CD14-positive monocyte (primary cell): ENCODE results near the gene CST3. TPM values are rescaled to one million over a fixed set of nuclear protein-coding genes. Genes with fewer than 3 reads are reported as not detected.

ENCODE experiments used
- DNase-seq, 3 donors: peaks; one replicate each; pipeline ENCODE4 v3.0.0-alpha.2; 2011 to 2022
- H2AFZ ChIP-seq: 2 replicates; pipeline ENCODE4 v1.6.0; 2012; ENCODE audit warnings: mild to moderate bottlenecking, low read depth, low read length, inconsistent platforms; ENCODE audit not compliant: insufficient read depth, poor library complexity, severe bottlenecking
- H3K27ac ChIP-seq, 2 donors: 1 replicate in 1 of 2; 2 replicates in 1 of 2; pipeline ENCODE4 v1.5.1; 2012 to 2013; ENCODE audit warnings: low read length in 2 of 2, control low read depth in 1 of 2, inconsistent platforms in 1 of 2, low read depth in 1 of 2, mild to moderate bottlenecking in 1 of 2
- H3K27me3 ChIP-seq, 2 donors: one replicate each; pipeline versions ENCODE4 v1.6.0 to v1.6.1; 2011 to 2013; ENCODE audit warnings: low read length in 2 of 2; ENCODE audit not compliant: control insufficient read depth in 2 of 2, insufficient read depth in 2 of 2
- H3K36me3 ChIP-seq, 2 donors: replicated peaks in 1 of 2; 1 replicate in 1 of 2; 2 replicates in 1 of 2; pipeline versions ENCODE4 v1.5.1 to v1.6.1; 2012 to 2013; ENCODE audit warnings: low read length in 2 of 2, control low read depth in 1 of 2, inconsistent platforms in 1 of 2, mild to moderate bottlenecking in 1 of 2; ENCODE audit not compliant: insufficient read depth in 2 of 2, control insufficient read depth in 1 of 2
- H3K4me1 ChIP-seq, 2 donors: 1 replicate in 1 of 2; 2 replicates in 1 of 2; pipeline versions ENCODE4 v1.5.1 to v1.6.1; 2012 to 2013; ENCODE audit warnings: low read length in 2 of 2, control low read depth in 1 of 2, inconsistent platforms in 1 of 2, mild to moderate bottlenecking in 1 of 2, moderate library complexity in 1 of 2; ENCODE audit not compliant: insufficient read depth in 2 of 2, control insufficient read depth in 1 of 2
- H3K4me2 ChIP-seq: replicated peaks from 2 replicates; pipeline ENCODE3; 2012; ENCODE audit warnings: low read length, moderate library complexity, mild to moderate bottlenecking; ENCODE audit not compliant: poor library complexity, severe bottlenecking; ENCODE audit errors: extremely low read depth
- H3K4me3 ChIP-seq, 3 experiments: fragments of 200-600 bp in 1 of 3; sonication (generic) in 1 of 3; replicated peaks in 1 of 3; 1 replicate in 2 of 3; 2 replicates in 1 of 3; pipeline ENCODE4 v1.5.1; 2011 to 2013; ENCODE audit warnings: low read length in 3 of 3, mild to moderate bottlenecking in 3 of 3, control low read depth in 2 of 3, low read depth in 2 of 3, inconsistent platforms in 1 of 3, moderate library complexity in 1 of 3
- H3K79me2 ChIP-seq: 2 replicates; pipeline ENCODE4 v1.6.0; 2012; ENCODE audit warnings: mild to moderate bottlenecking, control low read depth, inconsistent platforms, low read length, moderate library complexity; ENCODE audit not compliant: insufficient read depth
- H3K9ac ChIP-seq: 2 replicates; pipeline ENCODE4 v1.6.0; 2017; ENCODE audit warnings: low read length, mild to moderate bottlenecking; ENCODE audit not compliant: insufficient read depth, poor library complexity, severe bottlenecking
- H3K9me3 ChIP-seq, 2 donors: replicated peaks in 1 of 2; 1 replicate in 1 of 2; 2 replicates in 1 of 2; pipeline versions ENCODE4 v1.5.1 to v1.6.1; 2012 to 2013; ENCODE audit warnings: low read length in 2 of 2, control low read depth in 1 of 2; ENCODE audit not compliant: control insufficient read depth in 1 of 2, insufficient read depth in 1 of 2
- H4K20me1 ChIP-seq: 2 replicates; pipeline ENCODE4 v1.6.0; 2012; ENCODE audit warnings: mild to moderate bottlenecking, low read length, control low read depth, moderate library complexity; ENCODE audit not compliant: insufficient read depth
- H3K27ac Mint-ChIP-seq, 7 donors: one replicate each; pipeline ENCODE4 v1.8.0; 2020; ENCODE audit warnings: mild to moderate bottlenecking in 7 of 7, mixed read lengths in 7 of 7, moderate library complexity in 6 of 7, inconsistent platforms in 2 of 7
- H3K27me3 Mint-ChIP-seq, 3 donors: one replicate each; pipeline ENCODE4 v1.8.0; 2021 to 2022; ENCODE audit warnings: low read depth in 3 of 3, mild to moderate bottlenecking in 3 of 3, mixed read lengths in 3 of 3, moderate library complexity in 3 of 3, inconsistent platforms in 1 of 3
- H3K36me3 Mint-ChIP-seq, 2 donors: one replicate each; pipeline ENCODE4 v1.8.0; 2020; ENCODE audit warnings: mixed read lengths in 2 of 2, inconsistent platforms in 1 of 2, mild to moderate bottlenecking in 1 of 2
- H3K4me1 Mint-ChIP-seq: one replicate; pipeline ENCODE4 v1.8.0; 2020; ENCODE audit warnings: mild to moderate bottlenecking, mixed read lengths
- H3K4me3 Mint-ChIP-seq, 2 donors: one replicate each; pipeline ENCODE4 v1.8.0; 2020; ENCODE audit warnings: mild to moderate bottlenecking in 2 of 2, mixed read lengths in 2 of 2, moderate library complexity in 1 of 2
- H3K9me3 Mint-ChIP-seq, 7 donors: one replicate each; pipeline ENCODE4 v1.8.0; 2020 to 2022; ENCODE audit warnings: mixed read lengths in 7 of 7, mild to moderate bottlenecking in 6 of 7, moderate library complexity in 6 of 7, inconsistent platforms in 2 of 7
- CTCF ChIP-seq: fragments of 200-600 bp; IDR thresholded peaks from one replicate; pipeline ENCODE4 v1.8.0; 2022; ENCODE audit warnings: antibody characterized with exemption, mild to moderate bottlenecking
- WGBS: methylation state at CpG from one replicate; pipeline ENCODE4 v1.1.5; 2013; ENCODE audit warnings: missing lambda C conversion rate; ENCODE audit not compliant: insufficient coverage; 5-methylcytosine and 5-hydroxymethylcytosine counted together
- intact Hi-C, 2 donors: fragments of 100-400 bp; cut with micrococcal nuclease; formaldehyde crosslinking; loops; one replicate each; pipeline versions ENCODE4 v1.15.0 to v1.15.1; 2023
- polyA plus RNA-seq, 3 donors: library from polyadenylated mRNA; depleted of rRNA in 1 of 3; unstranded in 2 of 3; stranded (reverse) in 1 of 3; fragments of 300-500 nt in 2 of 3; fragments of >200 nt in 1 of 3; fragmentation: Illumina TruSeq in 2 of 3; gene quantifications; 1 replicate in 2 of 3; 2 replicates in 1 of 3; pipeline ENCODE4 v1.2.3, GENCODE V29; 2012 to 2021

The CST3 gene
- polyA plus RNA-seq, 3 donors: 1,459 to 3,222 (median 2,657) TPM

- H3K27me3 Mint-ChIP-seq: peaks cover 3 to 14% (median 11%) of the 10 kb centered on the region in 3 donors
- Histone ChIP-seq H3K9me3 (no peaks in the 10 kb centered on the region), H4K20me1 (no peaks in the 10 kb centered on the region), H3K4me3 (no peak overlapping the region), H3K27ac (no peak overlapping the region), H3K36me3 (no peaks in the 10 kb centered on the region), H3K79me2 (no peaks in the 10 kb centered on the region), H3K9ac (no peak overlapping the region), H3K4me1 (peaks cover 0 to 4% of the 10 kb centered on the region in 2 donors), H2AFZ (no peak overlapping the region), H3K4me2 (no peak overlapping the region), H3K27me3 (no peaks in the 10 kb centered on the region)
- no peak for DNase-seq
- TF ChIP-seq CTCF: no peak
- H3K4me1 Mint-ChIP-seq: peaks cover 9% of the 10 kb centered on the region
- no peak overlapping the region for H3K27ac Mint-ChIP-seq
- WGBS: 86% methylated on average over 10 of the region's 13 CpGs
- intact Hi-C loops: no loop called here
- H3K36me3 Mint-ChIP-seq: no peaks in the 10 kb centered on the region
- H3K9me3 Mint-ChIP-seq: peaks cover 0 to 1% (median 0%) of the 10 kb centered on the region in 7 donors
- no peak overlapping the region for H3K4me3 Mint-ChIP-seq
These were observed 50.8 kb downstream of the CST3 start for GRCh38 chr20:23586735-23587525.

GRCh38 chr20:23585808-23586734, 51.7 kb downstream of the CST3 start:
- peaks cover 3 to 17% (median 11%) of the 10 kb centered on the region in 3 donors for H3K27me3 Mint-ChIP-seq
- H3K27ac Mint-ChIP-seq: peak overlapping the region in 2 of 7 donors; percentile 8 to 23
- peaks cover 9% of the 10 kb centered on the region for H3K4me1 Mint-ChIP-seq
- H3K27me3 ChIP-seq: no peaks in the 10 kb centered on the region
- H3K27ac ChIP-seq: no peak overlapping the region
- no peak overlapping the region for H3K9ac ChIP-seq
- peaks cover 0 to 3% (median 1%) of the 10 kb centered on the region in 7 donors for H3K9me3 Mint-ChIP-seq
- DNase-seq: no peak
- 100% methylated on average over 1 of the region's 5 CpGs for WGBS
- no peaks in the 10 kb centered on the region for H3K36me3 ChIP-seq
- H3K4me2 ChIP-seq: no peak overlapping the region
- intact Hi-C loops: no loop called here
- H3K36me3 Mint-ChIP-seq: no peaks in the 10 kb centered on the region
- H3K4me3 ChIP-seq: no peak overlapping the region
- no peaks in the 10 kb centered on the region for H4K20me1 ChIP-seq
- H3K4me3 Mint-ChIP-seq: no peak overlapping the region
- peaks cover 0 to 4% of the 10 kb centered on the region in 2 donors for H3K4me1 ChIP-seq
- H3K9me3 ChIP-seq: no peaks in the 10 kb centered on the region
- H2AFZ ChIP-seq: no peak overlapping the region
- no peak for TF ChIP-seq CTCF
- no peaks in the 10 kb centered on the region for H3K79me2 ChIP-seq
